ENCODE data around the gene PIGV.

GRCh38 chr1:26740023-26740634 is 47.6 kb upstream of the PIGV start:
- no peak for TF ChIP-seq ZNF274 (IDR thresholded peaks at IDR 0.05; ENCODE audit: low read depth, low read length)
- no peak for TF ChIP-seq YY1 (IDR thresholded peaks at IDR 0.05; ENCODE audit: insufficient read depth, insufficient read length)

Data from NT2/D1 (cell line).